K562 (cell line): Measurements from ENCODE around the gene HIVEP1. TPM values are rescaled to one million over a fixed set of nuclear protein-coding genes. Genes with fewer than 3 reads are reported as not detected.

Source experiments
- ATAC-seq: fragments of 200-7000 bp; cut with Tn5 transposase; 3 replicates; pipeline ENCODE4 v1.9.1; 2020; ENCODE audit warnings: moderate library complexity
- BruUV-seq: library from RNA; stranded (reverse); fragments of 400-500 nt; replicated peaks from 2 replicates; lab custom pipeline; 2021; lab: Mats Ljungman, UMichigan
- CTCF ChIA-PET: fragments of 300-600 bp; formaldehyde crosslinking; extraction: SDS; loops from one replicate; lab custom pipeline; 2021; ENCODE audit warnings: low intra/inter-chr PET ratio; lab: Yijun Ruan, JAX
- POLR2A ChIA-PET: fragments of 300-600, 350-650 bp; sonication (Branson Sonifier 250); formaldehyde crosslinking; extraction: SDS; loops from one replicate; lab custom pipeline; 2021; ENCODE audit warnings: antibody characterized with exemption, inconsistent platforms; lab: Yijun Ruan, JAX
- DNase-seq, 4 experiments: peaks; one replicate each; pipeline versions ENCODE4 v3.0.0 to v3.0.0-alpha.2; 2011 to 2018; ENCODE audit warnings: low spot score in 3 of 4, mixed read lengths in 3 of 4; ENCODE audit errors: extremely low read depth in 1 of 4
- FAIRE-seq: peaks from 2 replicates; lab custom pipeline; 2011; peaks lifted over from hg19 to GRCh38; lab: Jason Lieb, UNC
- H2AFZ ChIP-seq: 2 replicates; pipeline ENCODE4 v1.6.0; 2011; ENCODE audit warnings: low read depth, low read length, control low read depth, inconsistent platforms
- H3K27ac ChIP-seq: fragments of 200-600 bp; 3 replicates; pipeline ENCODE4 v1.8.0; 2011; ENCODE audit warnings: low read depth, mild to moderate bottlenecking, control low read depth, inconsistent platforms, low read length, moderate library complexity, mixed read lengths; ENCODE audit errors: extremely low read depth
- H3K27me3 ChIP-seq, 2 experiments: fragments of 300-600 bp in 1 of 2; 2 replicates in 1 of 2; 3 replicates in 1 of 2; pipeline versions ENCODE4 v1.6.0 to v1.8.0; 2011; ENCODE audit warnings: inconsistent platforms in 2 of 2, low read length in 2 of 2, mild to moderate bottlenecking in 1 of 2, mixed read lengths in 1 of 2, moderate library complexity in 1 of 2; ENCODE audit not compliant: control insufficient read depth in 2 of 2, insufficient read depth in 2 of 2
- H3K36me3 ChIP-seq: fragments of 300-600 bp; 3 replicates; pipeline ENCODE4 v1.8.0; 2011; ENCODE audit warnings: mild to moderate bottlenecking, low read length, inconsistent platforms; ENCODE audit not compliant: control insufficient read depth, insufficient read depth
- H3K4me1 ChIP-seq, 2 experiments: fragments of 200-600 bp in 1 of 2; replicated peaks in 1 of 2; 2 replicates in 1 of 2; 3 replicates in 1 of 2; pipeline versions ENCODE4 v1.5.1 to v1.8.0; 2011; ENCODE audit warnings: inconsistent platforms in 2 of 2, low read length in 2 of 2, mild to moderate bottlenecking in 1 of 2, mixed read lengths in 1 of 2, moderate library complexity in 1 of 2; ENCODE audit not compliant: control insufficient read depth in 2 of 2, insufficient read depth in 2 of 2
- H3K4me2 ChIP-seq: 2 replicates; pipeline ENCODE4 v1.6.1; 2011; ENCODE audit warnings: low read length, control low read depth, inconsistent platforms, mixed read lengths; ENCODE audit not compliant: insufficient read depth
- H3K4me3 ChIP-seq: fragments of 200-600 bp; sonication (generic), shearing (Covaris generic); 2 replicates; pipeline ENCODE4 v1.5.1; 2016; ENCODE audit warnings: control low read depth, inconsistent platforms
- H3K79me2 ChIP-seq: fragments of 200-600 bp; 3 replicates; pipeline ENCODE4 v1.8.0; 2011; ENCODE audit warnings: low read length, inconsistent platforms; ENCODE audit not compliant: control insufficient read depth, insufficient read depth
- H3K9ac ChIP-seq, 2 experiments: 2 replicates each; pipeline versions ENCODE4 v1.6.0 to v1.6.1; 2011; ENCODE audit warnings: low read depth in 2 of 2, low read length in 2 of 2, control low read depth in 1 of 2, inconsistent platforms in 1 of 2, mild to moderate bottlenecking in 1 of 2, mixed read lengths in 1 of 2; ENCODE audit not compliant: insufficient read depth in 1 of 2
- H3K9me1 ChIP-seq: one replicate; pipeline ENCODE4 v1.6.0; 2011; ENCODE audit warnings: inconsistent platforms, mild to moderate bottlenecking, low read length, moderate library complexity; ENCODE audit not compliant: control insufficient read depth, insufficient read depth
- H3K9me3 ChIP-seq: replicated peaks from 2 replicates; pipeline ENCODE4 v1.5.1; 2011; ENCODE audit warnings: low read depth, low read length, inconsistent platforms; ENCODE audit not compliant: control insufficient read depth, insufficient read depth
- H4K20me1 ChIP-seq: replicated peaks from 2 replicates; pipeline ENCODE4 v1.6.1; 2011; ENCODE audit warnings: low read length, inconsistent platforms, mixed read lengths; ENCODE audit not compliant: control insufficient read depth, insufficient read depth
- ELK3 ChIP-seq: fragments of 450-650 bp; formaldehyde crosslinking; IDR thresholded peaks from 2 replicates; pipeline ENCODE4 v1.4.0; 2020; ENCODE audit warnings: mild to moderate bottlenecking
- ETS1 ChIP-seq: conservative IDR thresholded peaks from 2 replicates; pipeline ENCODE4 v1.6.1; 2011; ENCODE audit warnings: low read depth, mild to moderate bottlenecking, low read length; ENCODE audit not compliant: control insufficient read depth
- HDAC1 ChIP-seq, 2 experiments: fragments of 450-650 bp; IDR thresholded peaks; 2 replicates each; pipeline ENCODE4 v1.6.1; 2016 to 2017; ENCODE audit warnings: inconsistent platforms in 1 of 2, mild to moderate bottlenecking in 1 of 2, moderate library complexity in 1 of 2
- JUND ChIP-seq, 2 experiments: IDR thresholded peaks; 2 replicates in 1 of 2; 3 replicates in 1 of 2; pipeline ENCODE4 v1.6.1; 2011; ENCODE audit warnings: borderline replicate concordance in 2 of 2, low read depth in 2 of 2, low read length in 2 of 2, improper control_type of control experiment in 1 of 2, missing biosample characterization in 1 of 2, missing genetic modification characterization in 1 of 2, missing genetic modification reagents in 1 of 2
- KHSRP ChIP-seq: fragments of 450-650 bp; IDR thresholded peaks from 2 replicates; pipeline ENCODE4 v1.6.1; 2017
- NFXL1 ChIP-seq: fragments of 450-650 bp; formaldehyde crosslinking; IDR thresholded peaks from 2 replicates; pipeline ENCODE4 v1.4.0; 2021; ENCODE audit warnings: mild to moderate bottlenecking
- TRIM24 ChIP-seq, 2 experiments: fragments of 450-650 bp; IDR thresholded peaks; 2 replicates each; pipeline ENCODE4 v1.6.1; 2016
- WGBS: fragments of 100-300 bp; shearing (Covaris generic); methylation state at CpG from one replicate; pipeline ENCODE4 v1.1.6; 2016; ENCODE audit warnings: low coverage, mixed read lengths; ENCODE audit not compliant: insufficient coverage; ENCODE audit errors: missing lambda C conversion rate; 5-methylcytosine and 5-hydroxymethylcytosine counted together
- in situ Hi-C: fragments of 300-500 bp; cut with MboI; formaldehyde crosslinking; loops from 4 replicates; pipeline ENCODE4 v1.15.0; 2018; ENCODE audit warnings: inconsistent platforms, mixed read lengths
- intact Hi-C: fragments of 100-400 bp; cut with micrococcal nuclease; formaldehyde crosslinking; loops from 2 replicates; pipeline ENCODE4 v1.14.2; 2022
- polyA plus RNA-seq, 8 experiments: library from polyadenylated mRNA; depleted of rRNA in 4 of 8; stranded (reverse) in 5 of 8; unstranded in 3 of 8; fragments of >200 nt; fragmentation: Nextera tagmentation in 2 of 8; fragmentation: Illumina TruSeq in 1 of 8; extraction: Ambion mirVana in 2 of 8; extraction: Trizol in 1 of 8; gene quantifications; 2 replicates each; pipeline versions ENCODE4 v1.2.1 to v1.2.3, GENCODE V29; 2011 to 2014; ENCODE audit warnings: inconsistent platforms in 1 of 8, missing spikeins in 1 of 8
- total RNA-seq, 7 experiments: library from RNA; depleted of rRNA in 6 of 7; stranded (reverse); fragments of >200 nt in 6 of 7; fragmentation: Illumina TruSeq in 2 of 7; extraction: Trizol in 2 of 7; gene quantifications; 2 replicates each; pipeline versions ENCODE4 v1.2.1 to v1.2.3, GENCODE V29; 2011 to 2021; ENCODE audit warnings: low replicate concordance in 1 of 7
- TF ChIP-seq, protein P1 (sequence below): fragments of 250-450 bp; sonication (Bioruptor Pico); IDR thresholded peaks from 2 replicates; pipeline ENCODE4 v1.6.1; 2021; ENCODE audit warnings: mild to moderate bottlenecking
- TF ChIP-seq, protein P2 (sequence below): fragments of 250-450 bp; sonication (Bioruptor Pico); IDR thresholded peaks from 2 replicates; pipeline ENCODE4 v1.4.0; 2020; ENCODE audit warnings: mild to moderate bottlenecking, moderate library complexity, borderline replicate concordance

Gene HIVEP1
- total and polyA plus RNA-seq, 9 of the 15 experiments (the other 6 are each of a cell fraction or from before 2014, with no cell fraction given) = 6.0 to 33.3 (median 21.7) TPM

- TF ChIP-seq, protein P1, sequence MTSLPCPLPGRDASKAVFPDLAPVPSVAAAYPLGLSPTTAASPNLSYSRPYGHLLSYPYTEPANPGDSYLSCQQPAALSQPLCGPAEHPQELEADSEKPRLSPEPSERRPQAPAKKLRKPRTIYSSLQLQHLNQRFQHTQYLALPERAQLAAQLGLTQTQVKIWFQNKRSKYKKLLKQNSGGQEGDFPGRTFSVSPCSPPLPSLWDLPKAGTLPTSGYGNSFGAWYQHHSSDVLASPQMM (CRISPR knock-in tag) = no peak
- no peak for TF ChIP-seq ELK3 (CRISPR knock-in tag)
- TF ChIP-seq HDAC1 (IDR thresholded peaks at IDR 0.05) = no peak
- no peak for TF ChIP-seq JUND (IDR thresholded peaks at IDR 0.05; ENCODE audit: borderline replicate concordance, low read depth, low read length)
- TF ChIP-seq JUND (tag; IDR thresholded peaks at IDR 0.05; ENCODE audit: borderline replicate concordance, low read depth, low read length) = no peak
- TF ChIP-seq KHSRP = no peak
- TF ChIP-seq NFXL1 = no peak
- TF ChIP-seq ETS1 = no peak
- no peak for TF ChIP-seq TRIM24 (IDR thresholded peaks at IDR 0.05)
- TF ChIP-seq, protein P2, sequence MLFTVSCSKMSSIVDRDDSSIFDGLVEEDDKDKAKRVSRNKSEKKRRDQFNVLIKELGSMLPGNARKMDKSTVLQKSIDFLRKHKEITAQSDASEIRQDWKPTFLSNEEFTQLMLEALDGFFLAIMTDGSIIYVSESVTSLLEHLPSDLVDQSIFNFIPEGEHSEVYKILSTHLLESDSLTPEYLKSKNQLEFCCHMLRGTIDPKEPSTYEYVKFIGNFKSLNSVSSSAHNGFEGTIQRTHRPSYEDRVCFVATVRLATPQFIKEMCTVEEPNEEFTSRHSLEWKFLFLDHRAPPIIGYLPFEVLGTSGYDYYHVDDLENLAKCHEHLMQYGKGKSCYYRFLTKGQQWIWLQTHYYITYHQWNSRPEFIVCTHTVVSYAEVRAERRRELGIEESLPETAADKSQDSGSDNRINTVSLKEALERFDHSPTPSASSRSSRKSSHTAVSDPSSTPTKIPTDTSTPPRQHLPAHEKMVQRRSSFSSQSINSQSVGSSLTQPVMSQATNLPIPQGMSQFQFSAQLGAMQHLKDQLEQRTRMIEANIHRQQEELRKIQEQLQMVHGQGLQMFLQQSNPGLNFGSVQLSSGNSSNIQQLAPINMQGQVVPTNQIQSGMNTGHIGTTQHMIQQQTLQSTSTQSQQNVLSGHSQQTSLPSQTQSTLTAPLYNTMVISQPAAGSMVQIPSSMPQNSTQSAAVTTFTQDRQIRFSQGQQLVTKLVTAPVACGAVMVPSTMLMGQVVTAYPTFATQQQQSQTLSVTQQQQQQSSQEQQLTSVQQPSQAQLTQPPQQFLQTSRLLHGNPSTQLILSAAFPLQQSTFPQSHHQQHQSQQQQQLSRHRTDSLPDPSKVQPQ (CRISPR knock-in tag) = no peak
- in situ Hi-C loops = no loop called here
Measured at GRCh38 chr6:12178521-12178920, 166.4 kb downstream of the HIVEP1 start.

More at GRCh38 chr6:12178521-12178920, 166.4 kb downstream of the HIVEP1 start:
- H3K4me2 ChIP-seq = no peak overlapping the region
- no peak overlapping the region for H3K9ac ChIP-seq
- intact Hi-C loops = no loop called here
- H3K79me2 ChIP-seq = no peaks in the 10 kb centered on the region
- H3K9me1 ChIP-seq = no peaks in the 10 kb centered on the region
- ATAC-seq (no peak), FAIRE-seq (no peak), DNase-seq (no peak)
- H3K9me3 ChIP-seq = no peaks in the 10 kb centered on the region
- CTCF ChIA-PET = no interaction called here
- H4K20me1 ChIP-seq = no peaks in the 10 kb centered on the region
- H3K36me3 ChIP-seq = no peaks in the 10 kb centered on the region
- 0% methylated on average over 3 of the region's 3 CpGs for WGBS
- no TSS peak for BruUV-seq
- POLR2A ChIA-PET = no interaction called here
- H2AFZ ChIP-seq = no peak overlapping the region
- peaks cover 8 to 10% of the 10 kb centered on the region in 2 experiments; a peak in 4 of 5 replicates for H3K27me3 ChIP-seq
- H3K4me1 ChIP-seq = no peaks in the 10 kb centered on the region
- H3K27ac ChIP-seq = no peak overlapping the region
- H3K4me3 ChIP-seq = no peak overlapping the region
